CD4-positive, alpha-beta memory T cell (primary cell): ENCODE data around the gene SFT2D2. TPM values are rescaled to one million over a fixed set of nuclear protein-coding genes. Genes with fewer than 3 reads are reported as not detected.

Experiments
- CTCF ChIA-PET: fragments of 350-600 bp; sonication (Branson Sonifier 250); formaldehyde crosslinking; loops from one replicate; lab custom pipeline; 2021; ENCODE audit warnings: inconsistent platforms; ENCODE audit not compliant: partially characterized antibody; lab: Charles Lee
- POLR2A ChIA-PET: fragments of 350-600 bp; sonication (Branson Sonifier 250); formaldehyde crosslinking; loops from one replicate; lab custom pipeline; 2021; ENCODE audit not compliant: partially characterized antibody; lab: Charles Lee
- DNase-seq, 5 donors: peaks; one replicate each; pipeline versions ENCODE4 v3.0.0 to v3.0.0-alpha.2; 2020 to 2022; ENCODE audit warnings: mixed read lengths in 1 of 5
- H3K27ac ChIP-seq: one replicate; pipeline ENCODE4 v1.7.0; 2013; ENCODE audit warnings: low read depth, low read length
- H3K27me3 ChIP-seq: 2 replicates; pipeline ENCODE4 v1.7.0; 2013; ENCODE audit warnings: mild to moderate bottlenecking, low read length, moderate library complexity; ENCODE audit not compliant: insufficient read depth
- H3K36me3 ChIP-seq: 2 replicates; pipeline ENCODE4 v1.7.0; 2013; ENCODE audit warnings: mild to moderate bottlenecking, low read length, moderate library complexity; ENCODE audit not compliant: insufficient read depth
- H3K4me1 ChIP-seq: 2 replicates; pipeline ENCODE4 v1.7.0; 2013; ENCODE audit warnings: mild to moderate bottlenecking, low read length, moderate library complexity; ENCODE audit not compliant: insufficient read depth
- H3K4me3 ChIP-seq, 2 donors: one replicate each; pipeline ENCODE4 v1.7.0; 2013; ENCODE audit warnings: low read length in 2 of 2, mild to moderate bottlenecking in 1 of 2
- H3K9me3 ChIP-seq, 2 donors: one replicate each; pipeline ENCODE4 v1.7.0; 2013; ENCODE audit warnings: low read length in 2 of 2, control low read depth in 1 of 2; ENCODE audit not compliant: control insufficient read depth in 1 of 2
- H3K27ac Mint-ChIP-seq, 7 donors: one replicate each; pipeline ENCODE4 v1.8.0; 2020 to 2021; ENCODE audit warnings: mixed read lengths in 7 of 7, mild to moderate bottlenecking in 6 of 7, inconsistent platforms in 3 of 7, moderate library complexity in 3 of 7
- H3K27me3 Mint-ChIP-seq, 2 donors: one replicate each; pipeline ENCODE4 v1.8.0; 2020 to 2021; ENCODE audit warnings: mixed read lengths in 2 of 2
- H3K36me3 Mint-ChIP-seq, 2 donors: one replicate each; pipeline ENCODE4 v1.8.0; 2020 to 2021; ENCODE audit warnings: mixed read lengths in 2 of 2, inconsistent platforms in 1 of 2, mild to moderate bottlenecking in 1 of 2
- H3K4me1 Mint-ChIP-seq, 4 donors: one replicate each; pipeline ENCODE4 v1.8.0; 2020 to 2021; ENCODE audit warnings: mixed read lengths in 4 of 4, mild to moderate bottlenecking in 1 of 4
- H3K4me3 Mint-ChIP-seq, 8 donors: one replicate each; pipeline ENCODE4 v1.8.0; 2020 to 2021; ENCODE audit warnings: mixed read lengths in 8 of 8, mild to moderate bottlenecking in 7 of 8, moderate library complexity in 6 of 8, inconsistent platforms in 3 of 8
- H3K9me3 Mint-ChIP-seq, 8 donors: one replicate each; pipeline ENCODE4 v1.8.0; 2020 to 2021; ENCODE audit warnings: mixed read lengths in 8 of 8, mild to moderate bottlenecking in 5 of 8, inconsistent platforms in 3 of 8, moderate library complexity in 1 of 8
- intact Hi-C: fragments of 100-400 bp; cut with micrococcal nuclease; formaldehyde crosslinking; loops from one replicate; pipeline ENCODE4 v1.15.1; 2023
- polyA plus RNA-seq, 2 donors: library from polyadenylated mRNA; unstranded; fragments of 300-500 nt; fragmentation: Illumina TruSeq; gene quantifications; one replicate each; pipeline ENCODE4 v1.2.3, GENCODE V29; 2021
- total RNA-seq, 2 experiments: library from RNA; stranded (reverse); gene quantifications; one replicate each; pipeline ENCODE4 v1.2.3, GENCODE V29; 2021

SFT2D2 gene
- total and polyA plus RNA-seq, 4 experiments from 2014 or later = 13.6 to 63.2 (median 51.3) TPM

DNA sequence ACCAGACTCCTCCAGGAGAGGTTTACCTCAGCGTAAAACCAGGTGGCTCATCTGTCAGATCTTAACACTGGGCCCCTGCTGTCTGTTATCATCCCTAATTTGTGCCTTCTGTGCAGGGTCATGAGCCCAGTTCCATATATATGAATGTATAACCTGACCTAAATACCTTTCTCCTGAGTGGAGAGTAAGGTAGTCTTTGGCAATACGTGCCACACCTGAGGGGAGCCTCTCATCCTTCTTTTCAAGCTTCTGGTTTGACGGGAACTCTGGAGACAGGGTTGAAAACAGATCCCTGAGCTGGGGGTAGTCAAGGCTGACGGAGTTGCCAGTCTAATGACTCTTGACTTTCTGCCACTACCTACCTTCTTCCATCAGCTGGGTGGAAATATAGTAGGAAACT, 4.1 kb downstream of the SFT2D2 start:
- Histone ChIP-seq H3K4me1 (peaks cover 40% of the 10 kb centered on the region), H3K27ac (no peak overlapping the region), H3K27me3 (no peaks in the 10 kb centered on the region), H3K9me3 (no peaks in the 10 kb centered on the region), H3K36me3 (peaks cover 26% of the 10 kb centered on the region), H3K4me3 (no peak overlapping the region)
- peak overlapping the region in 1 of 7 donors; percentile 3 for H3K27ac Mint-ChIP-seq
- intact Hi-C loops = loop anchor here (5.0 kb wide), 4 partner anchors 93 to 1662 kb away; partner anchors contain the start of genes BLZF1, GPR161, NME7 and SCYL3
- H3K27me3 Mint-ChIP-seq = no peaks in the 10 kb centered on the region
- ChIA-PET CTCF (interaction anchor here (1.4 to 1.5 kb wide), 2 partner anchors 9 to 50 kb away, joined by 3 to 4 read pairs; no protein-coding TSS in a partner anchor), POLR2A (interaction anchor here (0.7 kb wide), 1 partner anchor 113 kb away, joined by 3 read pairs; no protein-coding TSS in a partner anchor)
- H3K36me3 Mint-ChIP-seq = peaks cover 31 to 66% of the 10 kb centered on the region in 2 donors
- H3K9me3 Mint-ChIP-seq = peaks cover 0 to under 1% (median 0%) of the 10 kb centered on the region in 8 donors
- H3K4me3 Mint-ChIP-seq = peak overlapping the region in 2 of 8 donors; percentile 21 to 36
- peaks cover 44 to 85% (median 69%) of the 10 kb centered on the region in 4 donors for H3K4me1 Mint-ChIP-seq
- no peak for DNase-seq

DNA sequence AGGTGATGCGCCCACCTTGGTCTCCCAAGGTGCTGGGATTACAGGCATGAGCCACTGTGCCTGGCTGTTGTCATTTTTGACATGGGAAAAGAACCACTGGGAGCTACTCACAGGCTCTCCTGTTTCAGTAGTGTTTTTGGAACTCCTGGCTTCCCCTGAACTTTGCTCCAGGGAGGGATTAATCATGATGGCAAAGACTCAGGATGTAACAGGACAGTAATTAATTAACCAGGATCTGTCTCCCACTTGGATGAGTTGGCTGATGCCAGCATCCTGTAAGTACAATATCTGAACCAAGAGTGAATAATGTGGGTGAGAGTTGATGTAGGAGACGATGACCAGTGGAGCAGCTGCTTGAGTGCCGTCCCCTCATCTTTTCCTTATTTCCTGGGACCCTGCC, 4.9 kb downstream of the SFT2D2 start:
- ChIA-PET CTCF (interaction anchor here (1.4 to 1.5 kb wide), 2 partner anchors 8 to 51 kb away, joined by 3 to 4 read pairs; no protein-coding TSS in a partner anchor), POLR2A (no interaction called here)
- H3K4me1 ChIP-seq = peaks cover 41% of the 10 kb centered on the region
- Mint-ChIP-seq H3K36me3 (peaks cover 34 to 74% of the 10 kb centered on the region in 2 donors), H3K4me3 (no peak overlapping the region), H3K27me3 (no peaks in the 10 kb centered on the region), H3K27ac (peak overlapping the region in 1 of 7 donors; percentile 18), H3K4me1 (peaks cover 52 to 87% (median 73%) of the 10 kb centered on the region in 4 donors), H3K9me3 (no peaks in the 10 kb centered on the region)
- no peak for DNase-seq
- peaks cover 26% of the 10 kb centered on the region for H3K36me3 ChIP-seq
- no peaks in the 10 kb centered on the region for H3K9me3 ChIP-seq
- no peak overlapping the region for H3K27ac ChIP-seq
- intact Hi-C loops = no loop called here
- H3K4me3 ChIP-seq = no peak overlapping the region
- no peaks in the 10 kb centered on the region for H3K27me3 ChIP-seq

DNA sequence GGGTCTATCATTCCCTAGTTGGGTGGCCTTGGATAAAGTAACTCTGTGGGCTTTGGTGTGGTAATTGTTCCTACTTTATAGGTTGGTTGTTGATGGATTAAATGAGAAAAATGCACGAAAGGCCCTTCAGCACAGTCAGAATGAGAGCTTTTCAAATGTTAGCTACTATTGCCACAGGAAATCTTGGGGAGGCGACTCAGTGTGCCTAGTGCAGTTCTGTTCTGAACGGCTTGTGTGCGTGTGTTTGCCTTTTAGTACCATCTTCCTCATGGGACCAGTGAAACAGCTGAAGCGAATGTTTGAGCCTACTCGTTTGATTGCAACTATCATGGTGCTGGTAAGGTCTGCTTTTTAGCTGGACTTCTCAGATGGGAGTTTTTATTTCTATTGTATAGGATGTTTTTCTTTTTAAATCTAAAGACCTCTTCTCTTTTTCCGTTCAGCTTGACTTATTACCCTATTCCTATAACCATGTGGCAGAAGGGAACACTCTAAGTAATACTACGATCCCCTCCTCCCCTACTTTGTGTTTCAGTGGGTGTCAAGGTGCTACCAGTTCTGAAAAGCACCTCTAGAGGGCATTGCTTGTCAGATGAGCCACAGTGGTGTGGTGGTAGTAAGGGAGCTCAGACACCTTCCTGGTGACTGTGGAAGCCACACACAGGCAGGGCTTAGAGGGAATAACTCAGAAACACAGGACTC, 9.2 kb downstream of the SFT2D2 start:
- peaks cover 22% of the 10 kb centered on the region for H3K4me1 ChIP-seq
- Mint-ChIP-seq H3K36me3 (peaks cover 60 to 86% of the 10 kb centered on the region in 2 donors), H3K4me3 (no peak overlapping the region), H3K27ac (peak overlapping the region in 4 of 7 donors; percentile 15 to 51 (median 30)), H3K27me3 (no peaks in the 10 kb centered on the region), H3K9me3 (no peaks in the 10 kb centered on the region), H3K4me1 (peaks cover 40 to 66% (median 53%) of the 10 kb centered on the region in 4 donors)
- no peak overlapping the region for H3K4me3 ChIP-seq
- H3K27me3 ChIP-seq = no peaks in the 10 kb centered on the region
- ChIA-PET CTCF (interaction anchor here (0.7 to 3.3 kb wide), 22 partner anchors 9 to 1331 kb away, joined by 3 to 48 read pairs (median 6); partner anchors contain the start of gene SFT2D2), POLR2A (interaction anchor here (0.6 to 3.1 kb wide), 4 partner anchors 8 to 128 kb away, joined by 3 to 31 read pairs (median 4); partner anchors contain the start of gene SFT2D2)
- intact Hi-C loops = loop anchor here (1.0 to 5.0 kb wide), 2 partner anchors 127 to 1113 kb away; no protein-coding TSS in a partner anchor
- H3K9me3 ChIP-seq = no peaks in the 10 kb centered on the region
- peaks cover 54% of the 10 kb centered on the region for H3K36me3 ChIP-seq
- H3K27ac ChIP-seq = no peak overlapping the region
- DNase-seq = peak; percentile 29 to 59 (median 39)

- no peak overlapping the region for H3K4me3 ChIP-seq
- H3K4me3 Mint-ChIP-seq = no peak overlapping the region
- POLR2A ChIA-PET = interaction anchor here (0.8 to 3.1 kb wide), 3 partner anchors 8 to 128 kb away, joined by 3 to 31 read pairs (median 5); partner anchors contain the start of gene SFT2D2
- H3K27ac ChIP-seq = no peak overlapping the region
- peaks cover 43 to 64% (median 52%) of the 10 kb centered on the region in 4 donors for H3K4me1 Mint-ChIP-seq
- intact Hi-C loops = loop anchor here (1.0 to 5.0 kb wide), 2 partner anchors 127 to 1113 kb away; no protein-coding TSS in a partner anchor
- CTCF ChIA-PET = interaction anchor here (0.9 to 3.3 kb wide), 20 partner anchors 10 to 1330 kb away, joined by 3 to 48 read pairs (median 7); partner anchors contain the start of gene SFT2D2
- no peaks in the 10 kb centered on the region for H3K9me3 ChIP-seq
- peaks cover 54% of the 10 kb centered on the region for H3K36me3 ChIP-seq
- peaks cover 65 to 89% of the 10 kb centered on the region in 2 donors for H3K36me3 Mint-ChIP-seq
- H3K27ac Mint-ChIP-seq = peak overlapping the region in 2 of 7 donors; percentile 23 to 68
- H3K27me3 Mint-ChIP-seq = no peaks in the 10 kb centered on the region
- peaks cover 22% of the 10 kb centered on the region for H3K4me1 ChIP-seq
- DNase-seq = no peak
- no peaks in the 10 kb centered on the region for H3K9me3 Mint-ChIP-seq
- no peaks in the 10 kb centered on the region for H3K27me3 ChIP-seq
Measured at GRCh38 chr1:168235548-168235885, 9.7 kb downstream of the SFT2D2 start.

DNA sequence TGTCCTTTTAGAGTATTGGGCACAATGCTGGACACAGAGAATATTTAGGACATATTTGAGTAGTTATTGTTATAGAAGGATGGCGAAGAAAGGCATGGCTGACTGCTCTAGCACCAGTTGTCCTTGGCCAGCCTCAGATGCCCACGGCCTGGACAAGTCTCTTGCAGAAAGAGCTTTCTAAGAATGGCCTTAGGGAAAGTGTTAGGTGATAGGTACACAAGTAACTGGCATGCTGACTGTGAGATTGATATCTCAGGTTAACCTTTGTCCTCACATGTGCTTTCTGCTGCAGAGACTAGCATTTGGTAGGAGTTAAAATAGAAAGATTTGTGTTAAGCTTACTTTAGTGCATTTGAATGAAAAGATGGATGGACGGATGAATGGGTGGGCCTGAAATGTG, 10.1 kb downstream of the SFT2D2 start:
- Histone ChIP-seq H3K4me1 (peaks cover 22% of the 10 kb centered on the region), H3K36me3 (peaks cover 54% of the 10 kb centered on the region), H3K4me3 (no peak overlapping the region), H3K27ac (no peak overlapping the region), H3K27me3 (no peaks in the 10 kb centered on the region), H3K9me3 (no peaks in the 10 kb centered on the region)
- ChIA-PET CTCF (interaction anchor here (0.9 to 3.3 kb wide), 19 partner anchors 10 to 1330 kb away, joined by 3 to 48 read pairs (median 7); partner anchors contain the start of gene SFT2D2), POLR2A (interaction anchor here (1.9 to 3.1 kb wide), 2 partner anchors 10 to 127 kb away, joined by 5 to 31 read pairs; partner anchors contain the start of gene SFT2D2)
- intact Hi-C loops = loop anchor here (1.0 to 5.0 kb wide), 2 partner anchors 126 to 1112 kb away; no protein-coding TSS in a partner anchor
- Mint-ChIP-seq H3K36me3 (peaks cover 66 to 88% of the 10 kb centered on the region in 2 donors), H3K27me3 (no peaks in the 10 kb centered on the region), H3K4me1 (peaks cover 39 to 60% (median 50%) of the 10 kb centered on the region in 4 donors), H3K9me3 (no peaks in the 10 kb centered on the region), H3K27ac (peak overlapping the region in 3 of 7 donors; percentile 0 to 76 (median 26)), H3K4me3 (no peak overlapping the region)
- DNase-seq = no peak

- Mint-ChIP-seq H3K27ac (peak overlapping the region; percentile 0 to 72 (median 36)), H3K27me3 (no peaks in the 10 kb centered on the region), H3K9me3 (no peaks in the 10 kb centered on the region), H3K4me3 (no peak overlapping the region), H3K4me1 (peaks cover 38 to 57% (median 46%) of the 10 kb centered on the region in 4 donors), H3K36me3 (peaks cover 67 to 87% of the 10 kb centered on the region in 2 donors)
- CTCF ChIA-PET = interaction anchor here (3.0 kb wide), 1 partner anchor 11 kb away, joined by 48 read pairs; the partner anchor contains the start of gene SFT2D2
- peaks cover 21% of the 10 kb centered on the region for H3K4me1 ChIP-seq
- no peaks in the 10 kb centered on the region for H3K9me3 ChIP-seq
- intact Hi-C loops = loop anchor here (5.0 kb wide), 1 partner anchor 125 kb away; no protein-coding TSS in a partner anchor
- POLR2A ChIA-PET = interaction anchor here (3.1 kb wide), 1 partner anchor 11 kb away, joined by 31 read pairs; the partner anchor contains the start of gene SFT2D2
- H3K4me3 ChIP-seq = no peak overlapping the region
- H3K27ac ChIP-seq = no peak overlapping the region
- H3K36me3 ChIP-seq = peaks cover 54% of the 10 kb centered on the region
- H3K27me3 ChIP-seq = no peaks in the 10 kb centered on the region
- no peak for DNase-seq
Measured at GRCh38 chr1:168236836-168237611, 11.2 kb downstream of the SFT2D2 start.
